Type B pancreatic cell (in vitro differentiated cells): ENCODE measurements around the gene GCM1. TPM values are rescaled to one million over a fixed set of nuclear protein-coding genes. Genes with fewer than 3 reads are reported as not detected.
A peak's percentile ranks its signal among the peaks of the same experiment; 100 is the strongest.

ENCODE experiments used
- DNase-seq: peaks from one replicate; pipeline ENCODE4 v3.0.0; 2021; ENCODE audit warnings: mixed read lengths; ENCODE audit not compliant: unreplicated experiment; ENCODE audit errors: extremely low spot score
- H3K27ac Mint-ChIP-seq: 2 replicates; pipeline ENCODE4 v1.8.0; 2021; ENCODE audit warnings: mild to moderate bottlenecking, mixed read lengths
- H3K27me3 Mint-ChIP-seq: 2 replicates; pipeline ENCODE4 v1.8.0; 2021; ENCODE audit warnings: mixed read lengths
- H3K36me3 Mint-ChIP-seq: 2 replicates; pipeline ENCODE4 v1.8.0; 2021; ENCODE audit warnings: mixed read lengths
- H3K4me1 Mint-ChIP-seq: one replicate; pipeline ENCODE4 v1.8.0; 2021; ENCODE audit warnings: mixed read lengths; ENCODE audit not compliant: unreplicated experiment
- H3K4me3 Mint-ChIP-seq: 2 replicates; pipeline ENCODE4 v1.8.0; 2021; ENCODE audit warnings: mild to moderate bottlenecking, mixed read lengths
- H3K9me3 Mint-ChIP-seq: 2 replicates; pipeline ENCODE4 v1.8.0; 2021; ENCODE audit warnings: mixed read lengths
- total RNA-seq: library from RNA; stranded (reverse); gene quantifications from 2 replicates; pipeline ENCODE4 v1.2.1, GENCODE V29; 2021; ENCODE audit warnings: low replicate concordance
- TF ChIP-seq, protein P1 (sequence below): fragments of 200-600 bp; sonication (generic); conservative IDR thresholded peaks from 2 replicates; pipeline ENCODE4 v1.5.0; 2021; ENCODE audit warnings: antibody characterized with exemption, mild to moderate bottlenecking

Gene GCM1
- total RNA-seq, 1 donor from 2014 or later: not detected

DNA sequence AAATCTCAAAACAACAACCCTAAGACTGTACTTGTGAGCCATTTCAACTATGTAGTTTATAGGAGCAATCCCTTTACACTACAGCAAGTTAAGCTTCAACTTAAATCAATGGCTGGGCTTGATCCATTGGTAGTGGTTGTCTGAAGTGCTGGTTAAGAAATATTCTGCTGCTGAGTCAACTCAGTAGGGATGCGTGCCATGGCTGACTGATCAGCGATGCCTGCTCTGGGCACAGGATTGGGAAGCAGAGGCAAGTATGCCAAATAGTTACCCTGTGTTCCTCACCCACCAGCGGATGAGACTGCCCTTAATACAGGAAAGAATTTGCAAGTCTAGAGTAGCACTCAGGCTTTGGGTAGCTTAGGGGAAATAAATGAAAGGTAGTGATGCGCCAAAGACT, 41.5 kb downstream of the GCM1 start:
- peaks cover 17% of the 10 kb centered on the region for H3K4me1 Mint-ChIP-seq
- H3K27me3 Mint-ChIP-seq: no peaks in the 10 kb centered on the region
- peaks cover 7% of the 10 kb centered on the region for H3K36me3 Mint-ChIP-seq
- TF ChIP-seq, protein P1, sequence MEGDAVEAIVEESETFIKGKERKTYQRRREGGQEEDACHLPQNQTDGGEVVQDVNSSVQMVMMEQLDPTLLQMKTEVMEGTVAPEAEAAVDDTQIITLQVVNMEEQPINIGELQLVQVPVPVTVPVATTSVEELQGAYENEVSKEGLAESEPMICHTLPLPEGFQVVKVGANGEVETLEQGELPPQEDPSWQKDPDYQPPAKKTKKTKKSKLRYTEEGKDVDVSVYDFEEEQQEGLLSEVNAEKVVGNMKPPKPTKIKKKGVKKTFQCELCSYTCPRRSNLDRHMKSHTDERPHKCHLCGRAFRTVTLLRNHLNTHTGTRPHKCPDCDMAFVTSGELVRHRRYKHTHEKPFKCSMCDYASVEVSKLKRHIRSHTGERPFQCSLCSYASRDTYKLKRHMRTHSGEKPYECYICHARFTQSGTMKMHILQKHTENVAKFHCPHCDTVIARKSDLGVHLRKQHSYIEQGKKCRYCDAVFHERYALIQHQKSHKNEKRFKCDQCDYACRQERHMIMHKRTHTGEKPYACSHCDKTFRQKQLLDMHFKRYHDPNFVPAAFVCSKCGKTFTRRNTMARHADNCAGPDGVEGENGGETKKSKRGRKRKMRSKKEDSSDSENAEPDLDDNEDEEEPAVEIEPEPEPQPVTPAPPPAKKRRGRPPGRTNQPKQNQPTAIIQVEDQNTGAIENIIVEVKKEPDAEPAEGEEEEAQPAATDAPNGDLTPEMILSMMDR: no peak
- no peak for DNase-seq
- H3K27ac Mint-ChIP-seq: peak overlapping the region; percentile 16
- H3K9me3 Mint-ChIP-seq: no peaks in the 10 kb centered on the region
- no peak overlapping the region for H3K4me3 Mint-ChIP-seq

GRCh38 chr6:53104916-53105315, 43.7 kb downstream of the GCM1 start:
- DNase-seq: no peak
- Mint-ChIP-seq H3K4me1 (peaks cover 17% of the 10 kb centered on the region), H3K36me3 (peaks cover 13% of the 10 kb centered on the region), H3K27me3 (no peaks in the 10 kb centered on the region), H3K4me3 (no peak overlapping the region), H3K9me3 (no peaks in the 10 kb centered on the region), H3K27ac (no peak overlapping the region)
- TF ChIP-seq, protein P1: no peak

DNA sequence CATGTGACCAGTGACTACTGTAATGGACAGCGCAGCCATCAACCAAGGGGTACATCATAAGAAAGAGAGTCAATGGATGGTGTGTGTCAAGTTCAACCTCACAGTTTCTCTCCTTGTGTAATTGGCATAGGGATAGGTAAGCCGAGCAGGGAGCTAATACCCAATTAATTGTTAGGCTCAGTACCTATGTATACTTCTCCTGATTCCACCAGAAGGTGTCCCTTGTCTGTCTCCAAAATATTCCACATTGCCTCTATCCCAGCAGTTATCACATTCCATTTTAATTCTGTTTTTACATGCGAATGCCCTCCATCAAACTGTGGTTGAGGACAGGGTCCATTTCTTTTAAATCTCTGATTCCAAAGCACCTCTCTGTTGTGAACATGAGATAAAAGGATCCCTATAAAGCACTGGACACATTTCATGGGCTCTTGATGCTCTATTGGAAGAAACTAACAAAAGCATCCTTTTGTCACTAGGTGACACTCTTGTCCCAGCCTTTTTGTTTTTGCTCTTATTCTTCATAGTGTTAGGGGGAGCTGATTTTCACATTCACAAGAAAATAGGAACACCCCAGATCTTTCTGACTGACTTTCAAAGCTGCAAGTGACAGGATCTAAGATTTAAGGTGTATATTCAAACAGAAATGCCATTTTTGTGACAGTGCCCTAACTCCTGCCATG, 44.5 kb downstream of the GCM1 start:
- TF ChIP-seq, protein P1: no peak
- Mint-ChIP-seq H3K36me3 (peaks cover 13% of the 10 kb centered on the region), H3K27me3 (no peaks in the 10 kb centered on the region), H3K9me3 (no peaks in the 10 kb centered on the region), H3K27ac (no peak overlapping the region), H3K4me1 (peaks cover 17% of the 10 kb centered on the region), H3K4me3 (no peak overlapping the region)
- no peak for DNase-seq

GRCh38 chr6:53101006-53101405, 47.6 kb downstream of the GCM1 start:
- Mint-ChIP-seq H3K36me3 (peaks cover 10% of the 10 kb centered on the region), H3K4me3 (no peak overlapping the region), H3K9me3 (no peaks in the 10 kb centered on the region), H3K27ac (no peak overlapping the region), H3K27me3 (no peaks in the 10 kb centered on the region), H3K4me1 (peaks cover 5% of the 10 kb centered on the region)
- DNase-seq: no peak
- TF ChIP-seq, protein P1: no peak

GRCh38 chr6:53100561-53100960, 48.1 kb downstream of the GCM1 start:
- Mint-ChIP-seq H3K27me3 (no peaks in the 10 kb centered on the region), H3K27ac (no peak overlapping the region), H3K4me1 (peaks cover under 1% of the 10 kb centered on the region), H3K36me3 (peaks cover 11% of the 10 kb centered on the region), H3K4me3 (no peak overlapping the region), H3K9me3 (no peaks in the 10 kb centered on the region)
- TF ChIP-seq, protein P1: no peak
- DNase-seq: no peak
